ENCODE data around the gene FOXL2NB. TPM values are rescaled to one million over a fixed set of nuclear protein-coding genes. Genes with fewer than 3 reads are reported as not detected.

FOXL2NB gene
- total RNA-seq: not detected
- long read RNA-seq: 0 reads

- intact Hi-C loops (cut with DNase I): no loop called here
- DNase-seq (peak; percentile 42), ATAC-seq (peak; percentile 50)
Observed at GRCh38 chr3:138946663-138947494, at the start of gene FOXL2NB, which contains the start of gene FOXL2. TSS of gene FOXL2NB (plus strand) at chr3:138947217. CDS start at chr3:138947365, 148 bp downstream. TSS of gene FOXL2 (minus strand) at chr3:138947137. CDS start at chr3:138946722, 415 bp downstream.

DNA sequence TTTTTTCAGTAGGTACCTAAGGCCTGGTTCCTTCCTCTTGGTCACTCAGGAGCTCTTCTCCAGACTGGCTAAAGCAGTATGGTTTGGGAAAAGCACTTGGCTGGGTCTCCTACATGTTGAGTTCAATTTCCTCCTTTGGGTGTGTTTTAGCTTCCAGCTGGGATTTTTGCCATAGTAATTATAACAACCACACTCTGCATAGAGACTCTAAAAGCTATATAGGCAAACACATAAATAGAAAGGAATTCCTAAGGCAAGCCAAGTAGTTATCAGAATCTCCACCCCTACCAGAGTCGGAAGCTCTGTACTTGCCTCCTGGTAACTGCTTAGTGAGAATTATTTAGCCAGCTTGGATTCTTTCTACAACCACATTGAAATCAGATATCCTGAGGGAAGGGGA, 48.7 kb upstream of the FOXL2NB start:
- intact Hi-C loops (cut with DNase I): no loop called here
- no peak for DNase-seq
- ATAC-seq: peak; percentile 73 to 90

DNA sequence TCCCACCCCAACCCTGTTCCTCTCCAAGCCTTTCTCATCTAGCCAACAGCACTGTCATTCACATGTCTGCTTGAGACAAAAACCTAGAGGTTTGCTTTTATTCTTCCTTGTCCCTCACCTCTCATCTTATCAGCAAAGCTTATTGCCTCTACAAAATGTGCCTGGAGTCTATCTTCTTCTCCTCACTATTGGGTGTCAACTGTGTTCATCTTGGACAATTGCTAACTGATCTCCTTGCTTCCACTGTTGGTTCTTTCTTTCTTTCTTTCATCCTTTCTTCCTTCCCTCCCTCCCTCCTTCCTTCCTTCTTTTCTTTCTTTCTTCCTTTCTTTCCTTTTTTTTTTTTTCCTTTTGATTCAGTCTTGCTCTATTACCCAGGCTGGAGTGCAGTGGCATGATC, 48.3 kb upstream of the FOXL2NB start:
- intact Hi-C loops (cut with DNase I): no loop called here
- DNase-seq (no peak), ATAC-seq (no peak)

GRCh38 chr3:138899351-138899991, 47.5 kb upstream of the FOXL2NB start:
- DNase-seq: no peak
- ATAC-seq: peak in 1 of 2 donors; percentile 70
- intact Hi-C loops (cut with DNase I): no loop called here

- intact Hi-C loops (cut with DNase I): no loop called here
- ATAC-seq: peak in 1 of 2 donors; percentile 21
Observed at GRCh38 chr3:138901567-138901966, 45.5 kb upstream of the FOXL2NB start.

DNA sequence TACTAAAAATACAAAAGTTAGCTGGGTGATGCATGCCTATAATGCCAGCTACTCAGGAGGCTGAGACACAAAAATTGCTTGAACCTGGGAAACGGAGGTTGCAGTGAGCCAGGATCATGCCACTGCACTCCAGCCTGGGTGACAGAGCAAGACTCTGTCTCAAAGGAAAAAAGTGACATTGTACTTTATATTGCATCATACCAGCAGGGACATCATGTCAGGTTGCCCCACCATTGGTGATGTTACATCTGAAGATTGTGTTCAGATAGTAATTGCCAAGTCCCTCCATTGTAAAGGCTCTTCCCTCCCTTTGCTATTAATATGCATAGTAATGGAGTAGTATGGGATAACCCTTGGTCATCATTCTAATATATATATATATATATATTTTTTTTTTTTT, 44.8 kb upstream of the FOXL2NB start:
- DNase-seq (no peak), ATAC-seq (no peak)
- intact Hi-C loops (cut with DNase I): no loop called here

More at GRCh38 chr3:138901567-138901966, 45.5 kb upstream of the FOXL2NB start:
- DNase-seq: no peak

- intact Hi-C loops (cut with DNase I): no loop called here
- no peak for ATAC-seq
Observed at GRCh38 chr3:138907539-138907938, 39.5 kb upstream of the FOXL2NB start.

DNA sequence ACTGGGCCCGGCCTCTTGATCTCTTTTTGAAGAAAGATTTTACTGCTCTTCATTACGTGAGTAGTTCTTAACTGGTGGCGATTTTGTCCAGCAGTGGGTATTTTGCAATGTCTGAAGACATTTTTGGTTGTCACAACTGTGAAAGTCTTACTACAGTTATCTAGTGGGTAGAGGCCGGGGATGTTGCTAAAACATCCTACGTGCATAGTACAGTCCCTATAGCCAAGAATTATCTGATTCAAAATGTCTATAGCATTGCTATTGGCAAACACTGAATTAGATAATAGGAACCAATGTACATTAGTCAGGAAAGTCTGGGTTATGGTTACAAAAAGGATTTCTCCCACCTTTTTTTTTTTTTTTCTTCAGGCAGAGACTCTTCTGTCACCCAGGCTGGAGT, 38.2 kb upstream of the FOXL2NB start:
- intact Hi-C loops (cut with DNase I): no loop called here
- ATAC-seq (peak in 1 of 2 donors; percentile 12), DNase-seq (no peak)

More at GRCh38 chr3:138907539-138907938, 39.5 kb upstream of the FOXL2NB start:
- no peak for DNase-seq

GRCh38 chr3:138909904-138910303, 37.1 kb upstream of the FOXL2NB start:
- DNase-seq: no peak
- intact Hi-C loops (cut with DNase I): loop anchor here in 1 of 2 donors (10.0 kb wide), 1 partner anchor 135 kb away; no protein-coding TSS in a partner anchor
- ATAC-seq: no peak

- DNase-seq (no peak), ATAC-seq (no peak)
- intact Hi-C loops (cut with DNase I): loop anchor here in 1 of 2 donors (10.0 kb wide), 1 partner anchor 137 kb away; no protein-coding TSS in a partner anchor
Observed at GRCh38 chr3:138911621-138912020, 35.4 kb upstream of the FOXL2NB start.

DNA sequence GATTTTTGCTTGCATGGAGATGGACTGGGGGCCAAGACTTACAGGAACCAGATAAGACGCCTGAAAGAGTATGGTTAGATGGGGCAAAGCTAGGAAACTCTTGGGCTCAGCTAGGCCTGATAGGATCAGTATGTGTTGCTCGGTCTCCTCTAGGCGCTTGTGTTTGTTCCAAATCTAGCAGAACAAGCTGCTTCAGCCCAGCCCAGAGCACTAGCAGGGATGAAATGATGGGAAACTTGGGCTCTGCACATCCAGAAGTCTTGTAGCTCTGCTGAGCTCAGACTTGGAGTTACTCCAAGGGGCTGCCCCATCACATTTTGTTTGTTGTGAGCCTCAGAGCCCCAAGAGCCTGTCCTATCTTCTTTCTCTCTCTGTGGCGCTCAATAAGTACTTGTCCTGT, 34.8 kb upstream of the FOXL2NB start:
- DNase-seq (no peak), ATAC-seq (no peak)
- intact Hi-C loops (cut with DNase I): loop anchor here in 1 of 2 donors (10.0 kb wide), 1 partner anchor 137 kb away; no protein-coding TSS in a partner anchor

DNA sequence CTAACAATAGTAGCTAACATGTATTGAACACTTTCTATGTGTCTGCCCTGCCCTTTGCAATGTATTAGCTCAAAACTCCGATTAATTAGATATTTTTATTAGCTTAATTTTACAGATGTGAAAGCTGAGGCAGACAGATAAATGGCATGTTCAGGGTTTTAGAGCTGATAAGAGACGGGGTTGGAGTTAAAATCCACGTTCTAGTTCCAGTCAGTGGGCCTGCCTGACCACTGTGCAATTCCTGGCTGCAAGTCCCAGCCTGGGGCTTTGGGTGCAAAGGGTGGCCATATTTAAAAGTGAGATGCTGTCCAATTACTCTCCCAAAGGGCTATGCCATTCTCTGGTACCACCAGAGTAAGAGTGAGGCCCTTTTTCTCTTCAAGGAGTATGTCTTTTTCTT, 33.3 kb upstream of the FOXL2NB start:
- ATAC-seq (no peak), DNase-seq (no peak)
- intact Hi-C loops (cut with DNase I): loop anchor here in 1 of 2 donors (2.0 to 10.0 kb wide), 2 partner anchors 79 to 139 kb away; partner anchors contain the start of gene PIK3CB

DNA sequence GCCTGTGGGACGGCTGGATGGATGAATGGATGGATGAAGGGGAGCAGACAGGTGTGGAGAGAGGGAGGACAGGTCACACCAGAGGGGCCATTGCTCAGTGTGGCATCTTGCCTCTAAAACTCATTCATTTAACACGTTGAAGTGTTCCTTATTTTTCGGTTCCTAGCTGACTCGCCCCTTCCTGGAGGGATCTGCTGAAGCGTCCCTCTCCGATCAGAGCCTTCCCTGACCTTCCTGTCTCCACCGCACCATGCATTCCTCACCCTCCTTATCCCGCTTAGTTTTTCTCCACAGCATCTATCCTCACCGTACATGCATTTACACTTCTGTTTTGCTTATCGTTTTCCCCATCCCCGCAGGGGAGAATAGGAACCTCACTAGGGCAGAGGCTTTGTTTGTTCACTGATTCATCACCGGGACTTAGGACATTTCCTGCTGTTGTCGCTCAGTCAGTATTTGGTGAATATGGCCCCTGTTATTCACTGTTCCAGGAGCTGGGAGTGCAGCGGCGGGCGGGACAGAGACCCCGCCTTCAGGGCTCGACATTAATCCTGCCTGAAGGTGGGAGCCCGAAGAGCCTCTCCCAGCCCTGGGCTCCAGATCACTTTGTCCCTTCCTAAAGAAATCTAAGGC, 32.0 kb upstream of the FOXL2NB start:
- ATAC-seq (peak; percentile 11 to 37), DNase-seq (no peak)
- intact Hi-C loops (cut with DNase I): loop anchor here (2.0 to 10.0 kb wide), 4 partner anchors 78 to 218 kb away; partner anchors contain the start of gene PIK3CB (in 1 of the 2)

- intact Hi-C loops (cut with DNase I): loop anchor here (2.0 to 10.0 kb wide), 4 partner anchors 78 to 218 kb away; partner anchors contain the start of gene PIK3CB (in 1 of the 2)
- DNase-seq (peak; percentile 96), ATAC-seq (peak; percentile 97 to 98)
Observed at GRCh38 chr3:138915503-138916498, 31.2 kb upstream of the FOXL2NB start.

GRCh38 chr3:138916824-138917223, 30.2 kb upstream of the FOXL2NB start:
- no peak for ATAC-seq
- no peak for DNase-seq
- intact Hi-C loops (cut with DNase I): loop anchor here (5.0 to 10.0 kb wide), 3 partner anchors 80 to 220 kb away; no protein-coding TSS in a partner anchor

DNA sequence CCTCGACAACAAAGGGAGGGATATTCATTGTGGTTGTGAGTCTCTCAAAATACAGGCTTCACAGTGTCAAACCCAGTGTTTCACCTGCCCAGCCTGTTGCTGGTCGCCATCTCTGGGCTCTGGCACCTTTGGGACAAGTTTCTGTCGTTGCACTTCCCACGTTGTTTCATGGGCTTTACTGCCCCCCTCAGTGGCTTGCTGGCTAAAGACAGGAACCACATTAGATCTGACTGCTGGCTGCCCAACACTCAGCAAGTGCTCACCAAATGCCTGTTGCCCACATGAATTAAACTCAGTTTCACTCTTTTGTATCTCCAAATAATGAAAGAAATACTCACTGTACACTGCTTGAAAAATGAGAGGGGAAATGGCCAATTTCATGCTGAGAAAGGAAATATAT, 27.7 kb upstream of the FOXL2NB start:
- intact Hi-C loops (cut with DNase I): loop anchor here (2.0 to 10.0 kb wide), 4 partner anchors 82 to 222 kb away; no protein-coding TSS in a partner anchor
- DNase-seq (no peak), ATAC-seq (no peak)

DNA sequence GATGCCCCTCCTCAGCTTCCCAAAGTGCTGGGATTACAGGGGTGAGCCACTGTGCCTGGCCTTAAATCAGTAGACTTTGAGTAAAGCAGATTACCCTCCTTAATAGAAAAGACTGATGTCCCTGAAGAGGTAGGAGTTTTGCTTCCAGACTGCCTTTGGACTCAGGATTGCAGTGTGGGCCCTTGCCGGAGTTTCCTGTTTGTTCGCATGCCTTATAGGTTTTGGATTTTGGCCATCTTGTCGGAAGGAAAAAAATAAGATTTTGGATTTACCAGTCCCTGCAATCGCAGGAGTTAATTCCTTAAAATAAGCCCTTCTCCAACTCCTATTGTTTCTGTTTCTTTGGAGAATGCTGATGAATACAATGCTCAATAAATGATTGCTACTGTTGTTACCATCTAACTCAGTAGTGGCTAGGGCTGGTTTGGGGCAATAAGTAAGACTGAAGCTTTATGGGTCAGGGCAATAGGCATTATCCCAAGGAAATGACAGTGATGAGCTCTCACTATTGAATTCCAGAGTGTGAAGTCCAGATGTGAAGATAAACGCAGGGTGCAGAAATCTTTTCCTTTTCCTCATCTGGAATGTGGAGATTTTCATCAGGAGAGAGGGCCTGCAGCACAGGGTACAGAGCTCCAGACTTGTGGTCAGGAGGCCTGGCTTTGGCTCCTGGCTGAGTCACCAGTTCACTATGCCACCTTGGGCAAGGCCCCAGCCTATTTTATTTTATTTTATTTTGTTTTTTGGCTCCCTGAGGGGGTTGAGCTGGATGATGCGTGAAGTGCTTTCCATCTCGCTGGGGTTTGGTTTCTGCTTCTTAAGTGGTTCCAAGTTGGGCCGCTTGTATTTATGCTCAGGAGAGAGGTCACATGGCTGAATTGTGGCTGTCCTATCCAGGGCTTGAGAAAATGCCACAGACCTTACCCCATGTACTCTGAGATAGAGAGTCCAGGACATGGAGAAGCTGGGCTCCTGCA, 25.4 kb upstream of the FOXL2NB start:
- intact Hi-C loops (cut with DNase I): loop anchor here in 1 of 2 donors (2.0 kb wide), 1 partner anchor 327 kb away; the partner anchor contains the start of gene CEP70
- DNase-seq: no peak

More for the DNA sequence above, 25.4 kb upstream of the FOXL2NB start:
- ATAC-seq: peak in 1 of 2 donors; percentile 35
